Middle frontal gyrus (tissue), 1 donor: Measurements from ENCODE around the gene THEMIS.
"Not testable (repeated sequence)": the region's sequence is repeated elsewhere in the genome, so short reads cannot be mapped to it uniquely, and the experiment has no call there.

Source experiments
- DNase-seq: peaks from one replicate; pipeline ENCODE4 v3.0.0-alpha.2; 2015; ENCODE audit warnings: low spot score; ENCODE audit errors: extremely low spot score

Gene THEMIS

GRCh38 chr6:127917766-127918165 is 16.9 kb upstream of the THEMIS start:
- no peak for DNase-seq

- no peak for DNase-seq
Measured at GRCh38 chr6:127914240-127914639, 13.4 kb upstream of the THEMIS start.

- no peak for DNase-seq
Measured at GRCh38 chr6:127912914-127913313, 12.1 kb upstream of the THEMIS start.

GRCh38 chr6:127907960-127908640 is 7.2 kb upstream of the THEMIS start:
- no peak for DNase-seq

- DNase-seq = no peak
Measured at GRCh38 chr6:127904160-127904559, 3.3 kb upstream of the THEMIS start.

- DNase-seq = no peak
Measured at GRCh38 chr6:127902933-127903332, 2.1 kb upstream of the THEMIS start.

- DNase-seq = no peak
Measured at GRCh38 chr6:127897484-127897883, 3.4 kb downstream of the THEMIS start.

- no peak for DNase-seq
Measured at GRCh38 chr6:127894051-127894450, 6.8 kb downstream of the THEMIS start.

GRCh38 chr6:127893541-127893940 is 7.3 kb downstream of the THEMIS start:
- no peak for DNase-seq

- no peak for DNase-seq
Measured at GRCh38 chr6:127891731-127892326, 9.0 kb downstream of the THEMIS start.

GRCh38 chr6:127886603-127887002 is 14.3 kb downstream of the THEMIS start:
- no peak for DNase-seq

GRCh38 chr6:127884134-127884533 is 16.7 kb downstream of the THEMIS start:
- no peak for DNase-seq

- not testable (repeated sequence) for DNase-seq
Measured at GRCh38 chr6:127881949-127882348, 18.9 kb downstream of the THEMIS start.

- DNase-seq = no peak
Measured at GRCh38 chr6:127880429-127880828, 20.4 kb downstream of the THEMIS start.

GRCh38 chr6:127879685-127880084 is 21.2 kb downstream of the THEMIS start:
- DNase-seq = no peak

- no peak for DNase-seq
Measured at GRCh38 chr6:127878115-127878514, 22.7 kb downstream of the THEMIS start.

- no peak for DNase-seq
Measured at GRCh38 chr6:127877231-127877630, 23.6 kb downstream of the THEMIS start.

- no peak for DNase-seq
Measured at GRCh38 chr6:127869772-127870404, 31.0 kb downstream of the THEMIS start.

GRCh38 chr6:127869183-127869582 is 31.7 kb downstream of the THEMIS start:
- no peak for DNase-seq

- no peak for DNase-seq
Measured at GRCh38 chr6:127868338-127868737, 32.5 kb downstream of the THEMIS start.

GRCh38 chr6:127866766-127867165 is 34.1 kb downstream of the THEMIS start:
- DNase-seq = no peak

GRCh38 chr6:127865108-127865507 is 35.8 kb downstream of the THEMIS start:
- DNase-seq = no peak

GRCh38 chr6:127864701-127865100 is 36.2 kb downstream of the THEMIS start:
- DNase-seq = no peak
